Effector memory CD4-positive, alpha-beta T cell (primary cell): ENCODE results near the gene RAB20.

ENCODE experiments used
- DNase-seq, 3 donors: peaks; one replicate each; pipeline ENCODE4 v3.0.0-alpha.2; 2020
- H3K27ac ChIP-seq: 2 replicates; pipeline ENCODE4 v1.7.0; 2013; ENCODE audit warnings: mild to moderate bottlenecking, low read length, moderate library complexity; ENCODE audit not compliant: insufficient read depth, poor library complexity, severe bottlenecking
- H3K27me3 ChIP-seq: replicated peaks from 2 replicates; pipeline ENCODE4 v1.7.0; 2013; ENCODE audit warnings: mild to moderate bottlenecking, low read length; ENCODE audit not compliant: insufficient read depth, control insufficient read depth, poor library complexity, severe bottlenecking
- H3K36me3 ChIP-seq: 2 replicates; pipeline ENCODE4 v1.7.0; 2013; ENCODE audit warnings: mild to moderate bottlenecking, low read length, moderate library complexity; ENCODE audit not compliant: control insufficient read depth, insufficient read depth
- H3K4me1 ChIP-seq: 2 replicates; pipeline ENCODE4 v1.7.0; 2013; ENCODE audit warnings: low read length, mild to moderate bottlenecking; ENCODE audit not compliant: control insufficient read depth, insufficient read depth, poor library complexity, severe bottlenecking
- H3K4me3 ChIP-seq: 2 replicates; pipeline ENCODE4 v1.7.0; 2013; ENCODE audit warnings: low read length, low read depth, mild to moderate bottlenecking; ENCODE audit not compliant: insufficient read depth, poor library complexity, severe bottlenecking
- H3K9me3 ChIP-seq: 2 replicates; pipeline ENCODE4 v1.7.0; 2013; ENCODE audit warnings: mild to moderate bottlenecking, low read length, moderate library complexity; ENCODE audit not compliant: control insufficient read depth

RAB20 gene

GRCh38 chr13:110592665-110593064, 31.1 kb upstream of the RAB20 start:
- Histone ChIP-seq H3K36me3 (no peaks in the 10 kb centered on the region), H3K27ac (no peak overlapping the region), H3K4me1 (no peaks in the 10 kb centered on the region), H3K4me3 (no peak overlapping the region), H3K27me3 (no peaks in the 10 kb centered on the region), H3K9me3 (no peaks in the 10 kb centered on the region)
- no peak for DNase-seq

GRCh38 chr13:110590577-110590976, 29.1 kb upstream of the RAB20 start:
- H3K4me3 ChIP-seq, result no peak overlapping the region
- H3K27ac ChIP-seq, result no peak overlapping the region
- no peaks in the 10 kb centered on the region for H3K9me3 ChIP-seq
- no peaks in the 10 kb centered on the region for H3K27me3 ChIP-seq
- H3K4me1 ChIP-seq, result no peaks in the 10 kb centered on the region
- no peaks in the 10 kb centered on the region for H3K36me3 ChIP-seq
- no peak for DNase-seq

- H3K9me3 ChIP-seq, result no peaks in the 10 kb centered on the region
- H3K36me3 ChIP-seq, result no peaks in the 10 kb centered on the region
- no peak overlapping the region for H3K27ac ChIP-seq
- no peak overlapping the region for H3K4me3 ChIP-seq
- DNase-seq, result no peak
- H3K4me1 ChIP-seq, result no peaks in the 10 kb centered on the region
- no peaks in the 10 kb centered on the region for H3K27me3 ChIP-seq
Observed at GRCh38 chr13:110589793-110590390, 28.4 kb upstream of the RAB20 start.

GRCh38 chr13:110583178-110583865, 21.8 kb upstream of the RAB20 start:
- Histone ChIP-seq H3K9me3 (no peaks in the 10 kb centered on the region), H3K4me1 (no peaks in the 10 kb centered on the region), H3K4me3 (no peak overlapping the region), H3K27ac (no peak overlapping the region), H3K36me3 (no peaks in the 10 kb centered on the region), H3K27me3 (no peaks in the 10 kb centered on the region)
- no peak for DNase-seq

DNA sequence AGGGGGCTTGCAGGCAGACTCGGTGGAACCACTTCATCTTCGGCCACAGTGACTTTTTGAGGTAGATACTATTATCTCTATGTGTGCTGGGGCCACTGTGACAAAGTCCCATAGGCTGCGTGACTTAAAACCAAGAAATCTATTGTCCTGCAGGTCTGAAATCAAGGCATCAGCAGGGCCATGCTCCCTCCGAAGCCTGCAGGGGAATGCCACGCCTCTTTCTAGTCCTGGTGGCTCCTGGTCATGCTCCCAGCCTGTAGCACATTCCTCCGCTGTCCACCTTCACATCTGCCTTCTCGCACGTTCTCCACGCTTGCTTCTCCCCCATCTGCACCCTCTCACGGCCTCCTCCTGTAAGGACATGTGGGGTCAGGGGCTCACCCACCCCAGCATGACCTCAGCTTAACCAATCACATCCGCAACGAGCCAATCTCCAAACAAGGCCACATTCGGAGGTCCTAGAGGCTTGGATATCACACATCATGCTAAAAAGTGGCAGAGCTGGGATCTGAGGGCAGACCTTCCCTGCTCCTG, 21.0 kb upstream of the RAB20 start:
- Histone ChIP-seq H3K4me1 (no peaks in the 10 kb centered on the region), H3K36me3 (no peaks in the 10 kb centered on the region), H3K4me3 (no peak overlapping the region), H3K27me3 (no peaks in the 10 kb centered on the region), H3K27ac (no peak overlapping the region), H3K9me3 (no peaks in the 10 kb centered on the region)
- no peak for DNase-seq

GRCh38 chr13:110581506-110582185, 20.1 kb upstream of the RAB20 start:
- Histone ChIP-seq H3K4me3 (no peak overlapping the region), H3K27ac (no peak overlapping the region), H3K4me1 (no peaks in the 10 kb centered on the region), H3K27me3 (no peaks in the 10 kb centered on the region), H3K9me3 (no peaks in the 10 kb centered on the region), H3K36me3 (no peaks in the 10 kb centered on the region)
- DNase-seq, result no peak

GRCh38 chr13:110580800-110581199, 19.3 kb upstream of the RAB20 start:
- no peaks in the 10 kb centered on the region for H3K36me3 ChIP-seq
- H3K4me3 ChIP-seq, result no peak overlapping the region
- no peaks in the 10 kb centered on the region for H3K27me3 ChIP-seq
- H3K4me1 ChIP-seq, result no peaks in the 10 kb centered on the region
- no peak for DNase-seq
- H3K27ac ChIP-seq, result no peak overlapping the region
- H3K9me3 ChIP-seq, result no peaks in the 10 kb centered on the region

DNA sequence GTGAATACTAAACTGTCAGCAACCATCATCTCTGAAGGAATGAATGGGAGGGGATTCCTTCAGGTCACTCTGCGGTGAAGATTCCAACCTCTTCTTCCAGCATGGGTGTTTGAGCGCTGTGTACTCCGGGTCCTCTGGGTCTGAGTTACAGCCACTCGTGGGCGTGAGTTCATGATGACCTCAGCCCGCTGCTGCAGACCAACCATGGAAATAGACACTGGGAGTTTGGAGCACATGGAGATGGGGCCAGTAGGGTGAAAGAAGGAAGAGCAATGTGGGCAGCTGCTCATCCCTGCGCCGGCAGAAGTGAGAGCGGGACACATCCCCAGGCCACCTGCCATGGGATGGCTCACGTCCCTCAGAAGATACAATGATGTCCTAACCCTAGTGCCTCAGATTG, 16.8 kb upstream of the RAB20 start:
- no peaks in the 10 kb centered on the region for H3K9me3 ChIP-seq
- H3K4me3 ChIP-seq, result no peak overlapping the region
- no peak for DNase-seq
- H3K36me3 ChIP-seq, result no peaks in the 10 kb centered on the region
- H3K27me3 ChIP-seq, result peaks cover 6% of the 10 kb centered on the region
- no peaks in the 10 kb centered on the region for H3K4me1 ChIP-seq
- no peak overlapping the region for H3K27ac ChIP-seq

GRCh38 chr13:110576736-110577476, 15.4 kb upstream of the RAB20 start:
- H3K36me3 ChIP-seq, result no peaks in the 10 kb centered on the region
- peaks cover 6% of the 10 kb centered on the region for H3K27me3 ChIP-seq
- H3K4me1 ChIP-seq, result no peaks in the 10 kb centered on the region
- no peak for DNase-seq
- no peak overlapping the region for H3K4me3 ChIP-seq
- no peak overlapping the region for H3K27ac ChIP-seq
- no peaks in the 10 kb centered on the region for H3K9me3 ChIP-seq

- DNase-seq, result no peak
- Histone ChIP-seq H3K4me1 (no peaks in the 10 kb centered on the region), H3K27me3 (peaks cover 6% of the 10 kb centered on the region), H3K27ac (no peak overlapping the region), H3K36me3 (no peaks in the 10 kb centered on the region), H3K4me3 (no peak overlapping the region), H3K9me3 (no peaks in the 10 kb centered on the region)
Observed at GRCh38 chr13:110576070-110576394, 14.5 kb upstream of the RAB20 start.
